Stimulated activated CD4-positive, alpha-beta T cell treated with anti-CD3 and anti-CD28 coated beads, Interleukin-15, amount 100 ng/mL, for 1 hour (primary cell): Measurements from ENCODE around the gene DEFB129.
"Not testable (repeated sequence)": the region's sequence is repeated elsewhere in the genome, so short reads cannot be mapped to it uniquely, and the experiment has no call there.

Source experiments
- DNase-seq, 2 donors: peaks; one replicate each; pipeline ENCODE4 v3.0.0-alpha.2; 2020; ENCODE audit warnings: low read depth in 1 of 2, low spot score in 1 of 2

The DEFB129 gene

GRCh38 chr20:226958-227357 is at the start of gene DEFB129:
Gene DEFB129, plus strand, starts transcription at chr20:227258. Its CDS starts 31 bp downstream, at chr20:227289.
- DNase-seq = no peak

GRCh38 chr20:184288-184687 is 42.8 kb upstream of the DEFB129 start:
- no peak for DNase-seq

- no peak for DNase-seq
Measured at GRCh38 chr20:187733-188132, 39.3 kb upstream of the DEFB129 start.

DNA sequence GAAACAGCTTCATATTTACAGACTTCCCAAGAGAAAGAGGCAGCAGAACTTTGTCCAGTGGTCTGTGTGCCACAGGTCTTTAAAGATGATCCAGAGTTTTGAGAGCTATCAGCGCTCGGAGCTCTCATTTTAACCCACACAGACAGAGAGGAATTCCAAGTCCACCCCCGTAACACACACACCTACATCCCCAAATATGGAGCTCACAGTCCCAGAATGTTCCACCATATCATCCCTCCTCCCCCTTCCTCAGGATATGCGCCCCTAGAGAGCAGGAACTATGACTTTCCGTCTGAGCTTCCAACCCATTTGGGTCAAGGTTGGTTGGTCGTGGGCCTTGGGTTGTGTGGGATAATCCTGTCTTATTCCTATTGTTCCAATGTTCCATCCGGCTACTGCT is 37.4 kb upstream of the DEFB129 start, which contains the start of gene DEFB128:
Gene DEFB128 (minus strand): TSS at position 101 of the 400 bp plus-strand sequence. CDS start 88 bp downstream, at position 13.
- no peak for DNase-seq

DNA sequence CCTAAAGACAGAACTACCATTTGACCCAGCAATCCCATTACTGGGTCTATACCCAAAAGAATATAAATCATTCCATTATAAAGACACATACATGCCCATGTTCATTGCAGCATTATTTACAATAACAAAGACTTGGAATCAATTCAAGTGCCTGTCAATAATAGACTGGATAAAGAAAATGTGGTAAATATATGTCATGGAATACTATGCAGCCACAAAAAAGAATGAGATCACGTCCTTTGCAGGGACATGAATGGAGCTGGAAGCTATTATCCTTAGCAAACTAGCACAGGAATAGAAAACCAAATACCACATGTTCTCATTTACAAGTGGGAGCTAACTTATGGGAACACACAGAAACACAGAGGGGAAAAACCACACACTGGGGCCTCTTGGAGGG is 28.8 kb upstream of the DEFB129 start:
- DNase-seq = no peak

DNA sequence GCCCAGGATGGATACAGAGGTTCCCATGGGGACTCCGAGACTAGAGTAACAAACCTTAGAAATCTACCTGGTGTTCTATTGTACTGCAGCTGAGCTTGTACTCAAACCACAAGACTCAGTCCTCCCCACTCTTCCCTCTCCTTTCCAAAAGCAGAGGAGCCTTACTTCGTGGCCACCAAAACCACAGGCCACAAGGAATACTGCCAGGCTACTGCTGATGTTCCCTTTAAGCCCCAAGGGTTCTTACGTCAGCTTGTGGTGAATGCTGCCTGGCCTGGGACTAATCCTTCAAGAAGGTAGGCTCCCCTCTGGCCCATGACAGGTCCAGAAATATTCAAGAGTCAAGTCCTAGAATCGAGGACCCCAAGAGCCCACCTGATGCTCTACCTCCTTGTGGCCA is 27.1 kb upstream of the DEFB129 start:
- DNase-seq = no peak

GRCh38 chr20:203630-204029 is 23.4 kb upstream of the DEFB129 start:
- DNase-seq = not testable (repeated sequence)

GRCh38 chr20:208942-209566 is 18.0 kb upstream of the DEFB129 start:
- DNase-seq = no peak

DNA sequence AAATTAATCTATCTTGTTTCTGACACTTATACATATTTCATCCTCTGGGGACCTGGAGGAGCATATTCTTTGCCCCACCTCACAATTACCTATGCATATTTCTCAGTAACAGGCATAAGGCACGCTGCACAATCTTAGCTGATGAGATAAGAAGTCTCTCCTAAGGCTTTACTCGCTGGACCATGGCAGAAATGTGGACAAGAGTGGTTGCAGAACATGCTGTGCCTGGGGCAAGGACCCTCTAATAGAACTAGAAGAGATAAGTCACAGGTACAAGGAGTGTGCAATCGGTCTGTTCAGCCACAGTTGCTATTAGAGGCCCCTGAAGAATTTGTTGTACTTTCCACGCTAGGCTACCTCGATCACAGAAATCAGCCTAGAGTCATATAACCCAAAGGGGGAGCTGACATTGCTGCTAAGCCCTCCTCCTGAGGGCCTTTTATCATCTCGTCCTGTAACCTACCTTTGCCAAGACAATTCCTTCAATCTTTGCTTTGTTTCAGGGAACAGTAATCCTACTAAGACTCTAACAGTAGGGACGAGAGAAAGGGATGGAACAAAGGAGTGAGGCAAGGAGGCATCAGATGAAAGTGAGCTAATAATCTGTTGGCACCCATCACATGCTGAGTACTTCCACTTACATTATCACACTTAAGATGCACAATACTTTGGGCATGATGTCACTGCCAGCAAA is 16.1 kb upstream of the DEFB129 start:
- DNase-seq = no peak

GRCh38 chr20:214383-214782 is 12.7 kb upstream of the DEFB129 start:
- DNase-seq = no peak

- DNase-seq = no peak
Measured at GRCh38 chr20:215796-216195, 11.3 kb upstream of the DEFB129 start.

- no peak for DNase-seq
Measured at GRCh38 chr20:217266-217665, 9.8 kb upstream of the DEFB129 start.

GRCh38 chr20:219290-220115 is 7.6 kb upstream of the DEFB129 start:
- DNase-seq = no peak

DNA sequence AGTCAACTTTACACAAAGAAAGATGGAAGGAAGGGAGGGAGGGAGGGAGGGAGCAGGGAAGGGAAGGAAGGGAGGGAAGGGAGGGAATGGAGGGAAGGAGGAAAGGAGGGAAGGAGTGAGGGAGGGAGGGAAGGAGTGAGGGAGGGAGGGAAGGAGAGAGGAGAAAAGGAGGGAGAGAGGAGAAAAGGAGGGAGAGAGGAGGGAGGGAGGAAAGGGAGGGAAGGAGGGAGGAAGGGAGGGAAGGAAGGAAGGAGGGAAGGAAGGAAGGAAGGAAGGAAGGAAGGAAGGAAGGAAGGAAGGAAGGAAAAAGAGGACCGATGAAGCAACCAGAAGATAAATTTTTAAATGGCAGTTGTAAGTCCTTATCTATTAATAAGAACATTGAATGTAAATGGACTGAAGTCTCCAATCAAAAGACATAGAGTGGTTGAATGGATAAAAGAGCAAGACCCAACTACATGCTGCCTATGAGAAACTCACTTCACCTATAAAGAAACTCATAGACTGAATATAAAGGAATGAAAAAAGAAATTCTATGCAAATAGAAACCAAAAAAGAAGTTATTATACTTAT is 5.7 kb upstream of the DEFB129 start:
- DNase-seq = no peak

DNA sequence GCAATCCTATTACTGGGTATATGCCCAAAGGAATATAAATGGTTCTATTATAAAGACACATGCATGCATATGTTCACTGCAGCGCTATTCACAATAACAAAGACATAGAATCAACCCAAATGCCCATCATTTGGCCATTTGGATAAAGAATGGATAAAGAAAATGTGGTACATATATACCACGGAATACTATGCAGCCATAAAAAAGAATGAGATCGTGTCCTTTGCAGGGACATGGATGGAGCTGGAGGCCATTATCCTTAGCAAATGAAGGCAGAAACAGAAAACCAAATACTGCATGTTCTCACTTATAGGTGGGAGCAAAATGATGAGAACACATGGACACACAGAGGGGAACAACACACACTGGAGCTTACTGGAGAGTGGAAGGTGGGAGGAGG is 1.2 kb upstream of the DEFB129 start:
- DNase-seq = not testable (repeated sequence)

GRCh38 chr20:227439-228105 is 514 bp downstream of the DEFB129 start:
- DNase-seq = no peak

GRCh38 chr20:235891-236290 is 8.8 kb downstream of the DEFB129 start:
- DNase-seq = no peak

DNA sequence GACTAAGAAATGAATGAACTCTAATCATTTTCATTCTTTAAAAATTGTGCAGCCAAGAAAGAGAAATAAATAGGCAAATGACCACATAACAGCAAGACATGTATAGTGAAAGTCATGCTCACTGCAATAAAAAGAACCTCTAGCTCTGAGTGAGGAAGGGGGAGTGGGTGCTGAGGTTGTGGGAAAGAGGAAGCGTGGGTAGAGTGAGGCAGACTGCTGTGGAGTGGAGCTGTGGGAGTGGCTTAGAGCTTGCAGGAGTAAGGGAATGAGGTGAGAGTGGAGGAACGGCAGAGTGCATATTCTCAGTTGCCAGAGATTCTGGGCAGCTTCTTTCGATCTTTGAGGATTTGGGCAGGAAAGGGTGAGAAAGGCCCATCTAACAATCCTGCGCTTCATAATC is 10.4 kb downstream of the DEFB129 start:
- DNase-seq = no peak

- DNase-seq = no peak
Measured at GRCh38 chr20:237929-238328, 10.9 kb downstream of the DEFB129 start.

DNA sequence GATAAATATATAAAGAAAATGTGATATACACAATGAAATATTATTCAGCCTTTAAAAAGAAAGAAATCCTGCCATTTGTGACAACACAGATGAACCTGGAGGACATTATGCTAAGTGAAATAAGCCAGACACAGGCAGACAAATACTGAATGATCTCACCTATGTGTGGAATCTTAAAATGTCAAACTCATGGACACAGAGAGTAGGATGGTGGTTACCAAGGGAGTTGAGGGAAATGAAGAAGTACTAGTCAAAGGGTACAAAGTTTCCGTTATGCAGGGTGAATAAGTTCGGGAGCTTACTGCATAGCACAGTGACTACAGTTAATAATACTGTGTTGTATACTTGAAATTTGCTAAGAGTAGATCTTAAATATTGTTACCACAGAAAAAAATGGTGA is 15.8 kb downstream of the DEFB129 start:
- no peak for DNase-seq

DNA sequence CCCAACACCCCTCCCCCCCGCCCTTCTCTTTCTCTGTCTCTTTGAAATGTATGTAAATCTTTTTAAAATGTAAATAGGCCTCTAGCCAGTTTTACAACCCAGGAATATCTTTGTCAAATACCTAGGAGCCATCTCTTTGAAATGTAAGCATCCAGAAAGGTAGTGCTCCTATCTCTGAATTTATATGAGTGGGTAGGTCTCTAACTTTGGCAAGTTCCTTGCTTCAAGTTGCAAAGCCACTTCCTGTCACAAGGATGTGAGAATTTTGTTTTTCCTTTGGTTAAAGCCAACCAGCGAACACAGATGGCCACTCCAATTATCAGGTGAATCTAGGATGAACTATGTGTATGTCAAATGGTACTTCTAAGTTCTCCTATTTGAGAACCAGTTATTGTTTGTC is 24.3 kb downstream of the DEFB129 start:
- no peak for DNase-seq
